WTC11 (cell line): ENCODE results near the gene EGR4.

ENCODE experiments used
- CTCF ChIP-seq: fragments of 200-600 bp; IDR thresholded peaks from 2 replicates; pipeline ENCODE4 v1.8.0; 2022; ENCODE audit warnings: antibody characterized with exemption
- NR2C2 ChIP-seq: sonication (generic); formaldehyde crosslinking; IDR thresholded peaks from 2 replicates; pipeline ENCODE4 v1.8.0; 2022; ENCODE audit warnings: mild to moderate bottlenecking, missing genetic modification reagents

GRCh38 chr2:73272270-73272669, 21.1 kb downstream of the EGR4 start:
- TF ChIP-seq NR2C2 (CRISPR knock-in tag) (no peak), CTCF (no peak)
